Activated CD4-positive, alpha-beta T cell treated with anti-CD3 and anti-CD28 coated beads for 48 hours (primary cell): ENCODE results near the gene CNST.
"Not testable (repeated sequence)": the region's sequence is repeated elsewhere in the genome, so short reads cannot be mapped to it uniquely, and the experiment has no call there.

Experiments used
- DNase-seq: peaks from one replicate; pipeline ENCODE4 v3.0.0-alpha.2; 2020

CNST gene

GRCh38 chr1:246587606-246588005 lies 21.4 kb downstream of the CNST start:
- DNase-seq: no peak

GRCh38 chr1:246588159-246588721 lies 22.0 kb downstream of the CNST start:
- no peak for DNase-seq

- not testable (repeated sequence) for DNase-seq
Measured at GRCh38 chr1:246589919-246590318, 23.7 kb downstream of the CNST start.

- no peak for DNase-seq
Measured at GRCh38 chr1:246591047-246591446, 24.8 kb downstream of the CNST start.

GRCh38 chr1:246591504-246591903 lies 25.2 kb downstream of the CNST start:
- DNase-seq: peak; percentile 37

DNA sequence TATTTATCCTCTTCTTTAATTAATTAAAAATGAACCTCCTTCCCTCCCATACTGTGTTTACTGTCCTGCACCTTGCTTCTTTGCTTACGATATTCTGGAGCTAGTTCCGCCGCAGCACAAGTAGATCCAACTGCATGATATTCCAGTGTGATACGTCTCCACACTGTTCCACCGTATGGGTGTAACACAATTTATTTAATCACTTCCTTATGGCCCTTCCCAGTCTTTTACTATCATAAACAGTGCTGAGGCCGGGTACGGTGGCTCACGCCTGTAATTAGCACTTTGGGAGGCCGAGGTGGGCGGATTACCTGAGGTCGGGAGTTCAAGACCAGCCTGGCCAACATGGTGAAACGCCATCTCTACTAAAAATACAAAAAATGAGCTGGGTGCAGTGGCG lies 25.7 kb downstream of the CNST start:
- no peak for DNase-seq

GRCh38 chr1:246592695-246593094 lies 26.4 kb downstream of the CNST start:
- no peak for DNase-seq

DNA sequence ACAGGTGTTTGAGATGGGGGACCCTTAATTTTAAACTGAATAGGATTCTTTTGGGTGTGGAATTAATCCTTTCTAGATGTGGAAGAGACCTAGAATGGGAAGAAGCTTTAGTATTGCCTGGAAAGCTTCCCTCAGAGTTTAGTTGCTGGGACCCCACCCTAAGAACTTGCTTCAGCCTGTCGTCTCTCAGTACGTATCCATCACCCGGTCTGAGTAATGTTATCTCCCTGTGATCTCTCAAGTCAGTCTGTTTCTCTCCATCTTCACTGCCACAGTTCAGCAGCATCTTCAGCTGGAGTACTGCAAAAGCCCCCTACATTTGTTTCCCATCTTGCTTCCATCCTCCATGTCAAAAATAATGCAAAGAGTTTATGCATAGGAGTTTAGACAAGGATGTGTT lies 28.9 kb downstream of the CNST start:
- DNase-seq: no peak

GRCh38 chr1:246597340-246597739 lies 31.1 kb downstream of the CNST start:
- DNase-seq: no peak

DNA sequence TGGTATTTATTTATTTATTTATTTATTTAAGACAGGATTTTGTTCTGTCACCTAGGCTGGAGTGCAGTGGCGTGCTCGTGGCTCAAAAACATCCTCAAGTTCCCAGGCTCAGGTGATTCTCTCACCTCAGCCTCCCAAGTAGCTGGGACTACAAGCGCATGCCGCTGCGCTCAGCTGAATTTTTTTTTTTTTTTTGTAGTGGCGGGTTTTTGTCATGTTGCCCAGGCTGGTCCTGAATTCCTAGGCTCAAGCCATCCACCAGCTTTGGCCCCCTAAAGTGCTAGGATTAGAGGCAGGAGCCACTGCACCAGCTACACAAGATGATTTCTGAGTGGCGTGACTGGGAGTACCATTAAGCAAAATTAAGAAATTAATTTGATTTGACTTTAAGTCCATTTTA lies 31.7 kb downstream of the CNST start:
- no peak for DNase-seq

- no peak for DNase-seq
Measured at GRCh38 chr1:246599315-246599714, 33.1 kb downstream of the CNST start.

- no peak for DNase-seq
Measured at GRCh38 chr1:246600579-246600978, 34.3 kb downstream of the CNST start.

- peak; percentile 21 for DNase-seq
Measured at GRCh38 chr1:246602194-246602593, 35.9 kb downstream of the CNST start.

- DNase-seq: not testable (repeated sequence)
Measured at GRCh38 chr1:246605231-246605630, 39.0 kb downstream of the CNST start.

- DNase-seq: no peak
Measured at GRCh38 chr1:246607462-246607861, 41.2 kb downstream of the CNST start.

DNA sequence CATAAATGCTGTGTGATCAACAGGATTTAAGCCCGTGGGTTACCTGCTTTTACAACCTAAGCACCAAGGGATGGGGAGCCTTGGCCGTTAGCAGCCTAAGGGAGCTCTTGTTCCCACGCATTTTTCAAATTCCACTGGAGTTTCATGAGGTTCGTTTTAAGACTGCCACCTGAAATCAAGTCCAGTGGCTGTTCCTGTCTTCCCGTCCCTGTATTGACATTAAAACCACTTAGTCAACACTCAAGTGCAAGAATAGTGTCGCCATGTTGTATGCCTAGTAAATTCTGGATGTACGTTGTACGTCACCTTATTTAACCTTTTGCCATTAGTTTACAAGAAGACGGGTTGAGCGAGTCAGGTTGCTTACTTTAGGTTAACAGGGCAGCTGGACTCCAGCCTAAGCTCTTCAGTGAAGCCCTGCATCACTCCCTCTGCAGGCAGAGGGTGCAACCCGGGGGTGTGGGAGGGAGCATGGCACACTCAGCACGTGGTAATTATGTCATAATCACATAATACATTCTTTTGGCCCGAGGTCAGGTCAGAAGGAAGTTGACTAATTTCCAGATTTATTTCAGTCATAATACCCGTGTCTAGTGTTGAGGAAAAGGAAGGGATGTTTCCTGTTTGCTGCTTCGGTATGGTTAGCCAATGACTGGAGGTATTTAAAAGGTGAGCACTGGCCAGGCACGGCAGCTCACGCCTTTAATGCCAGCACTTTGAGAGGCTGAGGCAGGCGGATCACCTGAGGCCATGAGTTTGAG lies 42.5 kb downstream of the CNST start:
- DNase-seq: peak; percentile 51

DNA sequence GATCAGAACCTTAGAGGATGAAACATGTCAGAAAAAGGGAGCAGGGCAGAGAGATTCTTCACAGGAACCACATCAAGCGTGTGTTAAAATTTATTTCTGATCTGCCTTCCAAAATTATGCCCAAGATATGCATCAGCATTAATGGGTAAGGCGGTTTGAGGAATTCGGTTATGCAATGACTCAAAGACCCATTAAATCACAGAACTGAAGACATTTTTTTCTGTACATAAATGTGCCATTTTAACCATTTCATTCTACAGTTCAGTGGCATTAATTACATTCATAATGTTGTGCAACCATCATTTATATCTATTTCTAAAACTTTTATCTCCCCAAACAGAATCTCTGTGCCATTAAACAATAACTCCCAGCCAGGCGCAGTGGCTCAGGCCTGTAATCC lies 43.4 kb downstream of the CNST start:
- no peak for DNase-seq

GRCh38 chr1:246613096-246613758 lies 47.0 kb downstream of the CNST start:
- no peak for DNase-seq

GRCh38 chr1:246617156-246617555 lies 50.9 kb downstream of the CNST start:
- no peak for DNase-seq

DNA sequence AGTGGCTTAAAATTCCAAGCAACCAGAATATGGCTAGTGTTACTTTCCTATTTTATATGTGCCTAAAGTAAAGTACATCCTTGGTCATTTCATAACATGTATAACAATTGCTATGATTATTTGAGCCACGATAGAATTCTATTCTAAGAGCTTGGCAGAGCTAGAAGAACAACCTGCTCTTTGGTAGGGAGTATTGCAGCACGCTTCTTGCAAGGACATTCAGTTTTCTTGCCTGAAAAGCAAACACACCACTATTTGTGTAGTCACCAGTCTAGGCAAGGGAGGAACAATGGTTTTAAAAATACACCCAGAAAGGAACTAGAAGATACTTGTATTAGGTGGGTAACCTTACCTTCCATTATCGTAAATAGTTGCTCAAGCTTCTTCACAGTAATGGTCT lies 51.5 kb downstream of the CNST start:
- DNase-seq: no peak

GRCh38 chr1:246618240-246618808 lies 52.1 kb downstream of the CNST start:
- DNase-seq: no peak

- no peak for DNase-seq
Measured at GRCh38 chr1:246622035-246622652, 55.9 kb downstream of the CNST start.

DNA sequence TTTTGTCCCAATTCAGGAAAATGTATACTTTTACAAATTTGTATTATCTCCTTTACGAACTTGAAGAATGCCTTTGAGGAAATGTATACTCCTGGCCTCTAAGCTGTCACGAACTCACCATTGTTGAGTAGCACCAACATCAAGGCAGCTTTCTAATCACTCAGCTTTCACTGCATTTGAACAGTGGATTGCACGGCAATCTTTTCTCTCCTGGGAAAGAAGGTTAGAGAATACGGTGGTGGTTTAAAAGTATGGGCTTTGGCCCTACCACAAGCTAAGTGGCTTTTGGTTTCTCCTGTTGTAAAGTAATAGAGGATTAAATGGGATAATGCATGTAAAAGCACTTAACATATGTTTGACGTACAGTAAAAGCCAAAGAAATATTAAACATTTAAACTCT lies 57.8 kb downstream of the CNST start:
- DNase-seq: no peak

DNA sequence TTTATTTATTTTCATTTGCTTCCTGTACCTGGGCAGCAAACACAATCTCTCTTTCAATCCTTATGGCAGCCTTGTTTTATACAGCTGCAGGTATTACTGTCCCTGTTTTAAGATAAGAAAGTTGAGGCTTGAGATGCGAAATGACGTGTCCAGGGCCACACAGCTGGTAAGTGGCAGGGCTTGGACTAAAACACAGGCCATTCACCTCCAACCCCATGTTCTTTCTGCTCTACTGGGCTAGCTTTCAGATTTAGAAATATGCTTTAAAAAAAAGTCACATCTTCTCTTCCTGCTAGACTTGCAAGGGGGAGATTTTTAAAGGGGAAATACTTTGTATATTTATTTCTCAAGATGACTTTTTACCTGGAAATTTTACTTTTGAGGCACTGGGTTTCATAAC lies 62.8 kb downstream of the CNST start:
- no peak for DNase-seq
